Muscle layer of colon (tissue), 2 donors: Measurements from ENCODE around the gene RBPJL.

Experiments used
- H3K27ac ChIP-seq: one replicate; pipeline ENCODE4 v1.7.0; 2013; ENCODE audit warnings: low read depth, mild to moderate bottlenecking, low read length, moderate library complexity
- H3K27me3 ChIP-seq, 2 donors: one replicate each; pipeline ENCODE4 v1.7.0; 2013; ENCODE audit warnings: low read length in 2 of 2, mild to moderate bottlenecking in 2 of 2; ENCODE audit not compliant: insufficient read depth in 2 of 2, control insufficient read depth in 1 of 2
- H3K36me3 ChIP-seq: one replicate; pipeline ENCODE4 v1.7.0; 2013; ENCODE audit warnings: mild to moderate bottlenecking, low read length; ENCODE audit not compliant: insufficient read depth
- H3K4me1 ChIP-seq: one replicate; pipeline ENCODE4 v1.7.0; 2013; ENCODE audit warnings: mild to moderate bottlenecking, low read length; ENCODE audit not compliant: insufficient read depth
- H3K4me3 ChIP-seq, 2 donors: one replicate each; pipeline ENCODE4 v1.7.0; 2013; ENCODE audit warnings: low read length in 2 of 2, low read depth in 1 of 2, mild to moderate bottlenecking in 1 of 2, moderate library complexity in 1 of 2
- H3K9ac ChIP-seq: one replicate; pipeline ENCODE4 v1.7.0; 2013; ENCODE audit warnings: low read length
- H3K9me3 ChIP-seq: one replicate; pipeline ENCODE4 v1.7.0; 2013; ENCODE audit warnings: mild to moderate bottlenecking, low read length
- donor health status: abdominal sarcoma.
- donor health status: Adenocarcinoma of cecum.

Gene RBPJL, protein sequence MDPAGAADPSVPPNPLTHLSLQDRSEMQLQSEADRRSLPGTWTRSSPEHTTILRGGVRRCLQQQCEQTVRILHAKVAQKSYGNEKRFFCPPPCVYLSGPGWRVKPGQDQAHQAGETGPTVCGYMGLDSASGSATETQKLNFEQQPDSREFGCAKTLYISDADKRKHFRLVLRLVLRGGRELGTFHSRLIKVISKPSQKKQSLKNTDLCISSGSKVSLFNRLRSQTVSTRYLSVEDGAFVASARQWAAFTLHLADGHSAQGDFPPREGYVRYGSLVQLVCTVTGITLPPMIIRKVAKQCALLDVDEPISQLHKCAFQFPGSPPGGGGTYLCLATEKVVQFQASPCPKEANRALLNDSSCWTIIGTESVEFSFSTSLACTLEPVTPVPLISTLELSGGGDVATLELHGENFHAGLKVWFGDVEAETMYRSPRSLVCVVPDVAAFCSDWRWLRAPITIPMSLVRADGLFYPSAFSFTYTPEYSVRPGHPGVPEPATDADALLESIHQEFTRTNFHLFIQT

DNA sequence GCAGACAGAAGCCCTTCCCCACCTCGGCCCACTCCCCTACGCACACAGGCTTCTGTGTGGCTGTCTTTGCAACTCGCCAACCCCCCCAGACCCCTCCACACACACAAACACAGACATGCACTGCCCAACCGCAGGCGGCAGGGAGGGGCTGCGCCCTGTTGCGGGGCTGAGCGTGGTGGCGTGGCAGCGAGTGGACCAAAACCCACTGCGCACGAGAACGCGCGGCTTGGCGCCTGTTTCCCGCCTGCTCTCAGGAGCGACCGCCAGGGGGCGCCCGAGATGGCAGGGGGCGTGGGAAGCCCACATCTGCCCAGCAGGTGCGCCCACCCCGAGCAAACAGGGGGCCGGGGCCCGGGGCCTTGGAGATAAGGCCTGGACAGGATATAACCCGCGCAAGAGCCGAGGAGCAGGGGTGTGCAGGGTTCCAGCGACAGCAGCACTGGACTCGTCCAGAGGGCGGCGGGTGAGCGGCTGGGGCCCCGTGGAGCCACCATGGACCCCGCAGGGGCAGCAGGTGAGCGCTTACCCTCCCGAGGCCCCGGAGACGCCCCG lies at the start of gene RBPJL:
Gene RBPJL (plus strand): TSS at position 410 of the 552 bp plus-strand sequence. CDS start 83 bp downstream, at position 493.
- Histone ChIP-seq H3K27ac (no peak within 1 kb of the TSS), H3K9me3 (no peaks in the 10 kb centered on the region), H3K9ac (no peak within 1 kb of the TSS), H3K27me3 (peaks cover 9 to 40% of the 10 kb centered on the region in 2 donors), H3K4me1 (no peaks in the 10 kb centered on the region), H3K36me3 (no peaks in the 10 kb centered on the region), H3K4me3 (no peak within 1 kb of the TSS)

- no peak overlapping the region for H3K9ac ChIP-seq
- no peaks in the 10 kb centered on the region for H3K36me3 ChIP-seq
- H3K9me3 ChIP-seq = no peaks in the 10 kb centered on the region
- H3K4me1 ChIP-seq = peaks cover 4% of the 10 kb centered on the region
- no peak overlapping the region for H3K4me3 ChIP-seq
- H3K27me3 ChIP-seq = no peaks in the 10 kb centered on the region
- no peak overlapping the region for H3K27ac ChIP-seq
Observed at GRCh38 chr20:45257161-45257560, 49.5 kb upstream of the RBPJL start.

DNA sequence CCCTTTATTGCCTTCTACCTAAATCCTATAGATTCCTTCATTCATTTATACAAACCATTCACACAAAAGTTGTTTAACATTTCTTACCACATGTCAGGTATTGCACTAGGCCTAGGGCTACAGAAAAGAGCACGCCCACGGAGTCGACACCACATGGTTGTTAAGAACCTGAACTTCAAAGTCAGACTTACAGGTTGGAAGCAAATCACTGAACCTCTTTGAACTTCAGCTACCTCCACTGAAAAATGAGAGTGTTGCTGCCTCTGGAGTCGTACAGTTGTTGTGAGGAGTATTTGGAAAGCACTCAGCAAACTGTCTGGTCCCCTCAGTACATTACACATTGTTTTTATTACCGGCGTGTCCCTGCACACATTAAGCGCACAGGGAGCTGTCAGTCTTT lies 48.9 kb upstream of the RBPJL start:
- no peaks in the 10 kb centered on the region for H3K27me3 ChIP-seq

GRCh38 chr20:45258259-45258658 lies 48.4 kb upstream of the RBPJL start:
- Histone ChIP-seq H3K27ac (no peak overlapping the region), H3K9ac (no peak overlapping the region), H3K4me3 (no peak overlapping the region), H3K27me3 (no peaks in the 10 kb centered on the region), H3K9me3 (no peaks in the 10 kb centered on the region), H3K4me1 (peaks cover 4% of the 10 kb centered on the region), H3K36me3 (no peaks in the 10 kb centered on the region)

More for the DNA sequence above, 48.9 kb upstream of the RBPJL start:
- H3K36me3 ChIP-seq = no peaks in the 10 kb centered on the region
- no peak overlapping the region for H3K9ac ChIP-seq
- peaks cover 4% of the 10 kb centered on the region for H3K4me1 ChIP-seq
- no peak overlapping the region for H3K4me3 ChIP-seq
- H3K27ac ChIP-seq = no peak overlapping the region
- H3K9me3 ChIP-seq = no peaks in the 10 kb centered on the region

DNA sequence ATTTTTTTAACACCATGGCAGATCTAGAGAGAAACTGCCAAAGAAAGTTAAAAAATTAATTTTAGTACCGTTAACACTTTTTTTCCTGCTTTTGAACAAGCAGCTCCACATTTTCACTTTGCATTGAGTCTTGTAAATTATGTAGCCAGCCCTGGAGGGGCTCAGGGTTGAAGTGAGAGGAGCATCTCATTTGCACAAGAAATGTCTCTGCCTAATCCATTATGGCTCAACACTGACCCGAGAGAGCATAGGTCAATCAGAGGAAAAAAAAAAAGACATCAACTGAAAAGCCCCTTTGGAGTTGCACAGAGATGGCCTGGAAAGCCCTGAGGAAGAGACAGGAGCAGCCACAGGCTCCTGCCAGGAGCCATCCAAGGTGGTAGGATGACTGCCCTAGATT lies 48.0 kb upstream of the RBPJL start:
- no peaks in the 10 kb centered on the region for H3K36me3 ChIP-seq
- no peak overlapping the region for H3K27ac ChIP-seq
- H3K4me1 ChIP-seq = peaks cover 4% of the 10 kb centered on the region
- no peak overlapping the region for H3K9ac ChIP-seq
- H3K27me3 ChIP-seq = no peaks in the 10 kb centered on the region
- H3K4me3 ChIP-seq = no peak overlapping the region
- no peaks in the 10 kb centered on the region for H3K9me3 ChIP-seq

GRCh38 chr20:45263556-45264266 lies 42.9 kb upstream of the RBPJL start:
- H3K27me3 ChIP-seq = peaks cover 0 to 3% of the 10 kb centered on the region in 2 donors
- H3K4me3 ChIP-seq = no peak overlapping the region
- H3K9ac ChIP-seq = no peak overlapping the region
- no peaks in the 10 kb centered on the region for H3K9me3 ChIP-seq
- H3K27ac ChIP-seq = no peak overlapping the region
- H3K4me1 ChIP-seq = no peaks in the 10 kb centered on the region
- H3K36me3 ChIP-seq = no peaks in the 10 kb centered on the region

DNA sequence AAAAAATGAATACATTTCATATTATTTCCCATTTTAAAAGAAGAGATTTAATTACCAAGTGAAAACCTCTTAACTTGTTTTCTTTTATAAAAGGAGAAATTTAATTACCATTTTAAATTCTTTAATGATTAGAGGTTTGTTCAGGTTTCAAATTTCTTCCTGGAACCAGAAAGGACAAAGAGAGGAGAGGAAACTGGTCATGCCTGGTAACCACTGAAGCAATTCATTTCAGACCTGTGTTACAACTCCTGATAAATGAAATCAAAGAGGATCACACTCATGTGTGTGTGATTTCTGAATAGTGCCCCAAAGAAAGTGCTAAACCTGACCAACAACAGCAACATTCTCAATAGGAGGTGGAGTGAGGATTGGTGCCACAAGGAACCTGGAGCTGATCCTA lies 39.7 kb upstream of the RBPJL start:
- Histone ChIP-seq H3K4me3 (no peak overlapping the region), H3K36me3 (no peaks in the 10 kb centered on the region), H3K9ac (no peak overlapping the region), H3K27ac (no peak overlapping the region), H3K9me3 (no peaks in the 10 kb centered on the region), H3K4me1 (no peaks in the 10 kb centered on the region), H3K27me3 (peaks cover 0 to 6% of the 10 kb centered on the region in 2 donors)

- Histone ChIP-seq H3K36me3 (no peaks in the 10 kb centered on the region), H3K9ac (no peak overlapping the region), H3K4me1 (no peaks in the 10 kb centered on the region), H3K4me3 (no peak overlapping the region), H3K27me3 (peaks cover 0 to 6% of the 10 kb centered on the region in 2 donors), H3K27ac (no peak overlapping the region), H3K9me3 (no peaks in the 10 kb centered on the region)
Observed at GRCh38 chr20:45268531-45268930, 38.1 kb upstream of the RBPJL start.

GRCh38 chr20:45269056-45269455 lies 37.6 kb upstream of the RBPJL start:
- Histone ChIP-seq H3K4me1 (no peaks in the 10 kb centered on the region), H3K4me3 (no peak overlapping the region), H3K27ac (no peak overlapping the region), H3K27me3 (peaks cover 0 to 6% of the 10 kb centered on the region in 2 donors), H3K36me3 (no peaks in the 10 kb centered on the region), H3K9ac (no peak overlapping the region), H3K9me3 (no peaks in the 10 kb centered on the region)

DNA sequence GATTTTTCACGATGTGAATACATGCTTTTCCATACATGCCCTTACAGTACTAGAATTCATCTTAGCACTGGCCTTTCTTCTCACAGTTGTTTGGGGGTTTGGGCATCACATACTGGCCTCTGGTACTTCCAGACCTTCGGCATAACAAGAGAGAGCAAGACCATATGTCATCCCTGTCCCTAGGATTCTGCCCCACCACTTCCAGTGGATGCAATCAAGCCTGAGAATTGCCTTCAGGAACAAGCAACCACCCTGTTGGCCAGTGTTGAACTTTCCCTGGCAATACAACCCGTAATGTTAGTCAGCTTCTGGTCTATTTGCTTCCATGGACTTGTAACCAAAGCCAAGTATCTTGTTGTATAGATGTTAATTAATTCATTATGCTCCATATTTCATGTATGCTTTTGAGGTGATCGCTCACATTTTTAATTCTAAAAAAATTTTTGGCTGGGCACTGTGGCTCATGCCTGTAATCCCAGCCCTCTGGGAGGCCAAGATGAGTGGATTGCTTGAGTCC lies 36.8 kb upstream of the RBPJL start:
- H3K27me3 ChIP-seq = peaks cover 0 to 6% of the 10 kb centered on the region in 2 donors
- H3K36me3 ChIP-seq = no peaks in the 10 kb centered on the region
- H3K9ac ChIP-seq = no peak overlapping the region
- H3K27ac ChIP-seq = no peak overlapping the region
- H3K9me3 ChIP-seq = no peaks in the 10 kb centered on the region
- H3K4me1 ChIP-seq = no peaks in the 10 kb centered on the region
- H3K4me3 ChIP-seq = no peak overlapping the region

GRCh38 chr20:45275338-45275737 lies 31.3 kb upstream of the RBPJL start:
- Histone ChIP-seq H3K36me3 (no peaks in the 10 kb centered on the region), H3K27ac (no peak overlapping the region), H3K27me3 (peaks cover 0 to 1% of the 10 kb centered on the region in 2 donors), H3K4me3 (no peak overlapping the region), H3K9me3 (no peaks in the 10 kb centered on the region), H3K9ac (no peak overlapping the region), H3K4me1 (no peaks in the 10 kb centered on the region)
